Activated T-helper 9 cell treated with anti-CD3 and anti-CD28 coated beads, Interleukin-2, amount 50 U/mL, for 16 hours (primary cell): Measurements from ENCODE around the gene RAX2.
"Not testable (repeated sequence)": the region's sequence is repeated elsewhere in the genome, so short reads cannot be mapped to it uniquely, and the experiment has no call there.

Experiments
- DNase-seq: peaks from one replicate; pipeline ENCODE4 v3.0.0-alpha.2; 2020; ENCODE audit warnings: low read depth

Gene RAX2

GRCh38 chr19:3760871-3761361 is 11.1 kb downstream of the RAX2 start:
- no peak for DNase-seq

- no peak for DNase-seq
Measured at GRCh38 chr19:3759482-3760254, 12.4 kb downstream of the RAX2 start.

GRCh38 chr19:3758297-3758696 is 13.7 kb downstream of the RAX2 start:
- not testable (repeated sequence) for DNase-seq

- not testable (repeated sequence) for DNase-seq
Measured at GRCh38 chr19:3757705-3758104, 14.3 kb downstream of the RAX2 start.

- DNase-seq, result no peak
Measured at GRCh38 chr19:3753631-3754410, 18.2 kb downstream of the RAX2 start.

GRCh38 chr19:3752492-3752891 is 19.5 kb downstream of the RAX2 start:
- no peak for DNase-seq

- no peak for DNase-seq
Measured at GRCh38 chr19:3751236-3751635, 20.8 kb downstream of the RAX2 start.

- DNase-seq, result no peak
Measured at GRCh38 chr19:3750211-3750610, 21.8 kb downstream of the RAX2 start.

GRCh38 chr19:3748965-3749364 is 23.1 kb downstream of the RAX2 start:
- DNase-seq, result no peak

GRCh38 chr19:3746371-3747056 is 25.5 kb downstream of the RAX2 start:
- no peak for DNase-seq

GRCh38 chr19:3745363-3746045 is 26.5 kb downstream of the RAX2 start:
- DNase-seq, result no peak

- no peak for DNase-seq
Measured at GRCh38 chr19:3743486-3743885, 28.5 kb downstream of the RAX2 start.

GRCh38 chr19:3740431-3740830 is 31.6 kb downstream of the RAX2 start:
- no peak for DNase-seq

GRCh38 chr19:3738477-3739220 is 33.4 kb downstream of the RAX2 start:
- DNase-seq, result no peak

GRCh38 chr19:3737487-3738205 is 34.4 kb downstream of the RAX2 start:
- no peak for DNase-seq

GRCh38 chr19:3736106-3736724 is 35.8 kb downstream of the RAX2 start:
- no peak for DNase-seq

- no peak for DNase-seq
Measured at GRCh38 chr19:3734310-3734600, 37.8 kb downstream of the RAX2 start.

- no peak for DNase-seq
Measured at GRCh38 chr19:3733549-3734309, 38.3 kb downstream of the RAX2 start.

GRCh38 chr19:3732108-3732507 is 39.9 kb downstream of the RAX2 start:
- no peak for DNase-seq
